NB4 (cell line): ENCODE data around the gene KCNQ1.

Experiments used
- POLR2A ChIP-seq: IDR thresholded peaks from 2 replicates; pipeline ENCODE4 v1.6.1; 2011; ENCODE audit warnings: mild to moderate bottlenecking; ENCODE audit not compliant: insufficient read length; ENCODE audit errors: extremely low read depth
- TF ChIP-seq, protein P1 (sequence below): IDR thresholded peaks from one replicate; pipeline ENCODE4 v1.5.1; 2012; ENCODE audit warnings: low read depth, low read length
- TF ChIP-seq, protein P2 (sequence below): IDR thresholded peaks from 2 replicates; pipeline ENCODE4 v1.6.1; 2011; ENCODE audit warnings: low read depth, low read length

DNA sequence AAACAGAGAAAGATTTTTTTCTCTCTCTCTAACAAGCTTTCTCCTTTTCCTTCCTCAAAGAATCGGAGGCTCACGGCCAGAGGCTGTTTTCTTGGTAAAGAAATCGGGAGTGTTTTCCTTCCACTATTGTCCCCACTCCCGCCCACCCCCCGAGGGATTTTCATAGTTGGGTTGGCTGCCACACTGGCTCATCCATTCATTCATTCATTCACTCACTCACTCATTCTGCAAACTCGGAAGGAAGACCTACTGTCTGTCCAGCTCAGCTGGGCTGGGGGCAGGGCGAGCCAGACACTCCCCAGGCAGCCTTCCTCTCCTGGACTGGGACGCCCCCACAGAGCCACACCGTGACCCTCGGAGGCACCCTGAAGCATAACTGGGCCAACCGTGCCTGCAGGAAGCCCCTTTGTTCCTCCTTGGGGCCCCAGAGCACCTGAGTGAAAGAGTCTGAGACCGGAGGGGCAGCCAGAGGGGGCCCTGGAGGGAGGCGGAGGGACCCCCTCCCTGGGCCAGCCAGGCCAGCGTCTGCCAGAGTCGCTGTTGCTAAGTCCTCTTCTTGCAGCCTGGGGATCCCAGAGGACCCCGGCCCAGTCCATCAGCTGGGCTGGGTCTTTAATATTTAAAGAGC lies 423.8 kb downstream of the KCNQ1 start:
- TF ChIP-seq, protein P1, sequence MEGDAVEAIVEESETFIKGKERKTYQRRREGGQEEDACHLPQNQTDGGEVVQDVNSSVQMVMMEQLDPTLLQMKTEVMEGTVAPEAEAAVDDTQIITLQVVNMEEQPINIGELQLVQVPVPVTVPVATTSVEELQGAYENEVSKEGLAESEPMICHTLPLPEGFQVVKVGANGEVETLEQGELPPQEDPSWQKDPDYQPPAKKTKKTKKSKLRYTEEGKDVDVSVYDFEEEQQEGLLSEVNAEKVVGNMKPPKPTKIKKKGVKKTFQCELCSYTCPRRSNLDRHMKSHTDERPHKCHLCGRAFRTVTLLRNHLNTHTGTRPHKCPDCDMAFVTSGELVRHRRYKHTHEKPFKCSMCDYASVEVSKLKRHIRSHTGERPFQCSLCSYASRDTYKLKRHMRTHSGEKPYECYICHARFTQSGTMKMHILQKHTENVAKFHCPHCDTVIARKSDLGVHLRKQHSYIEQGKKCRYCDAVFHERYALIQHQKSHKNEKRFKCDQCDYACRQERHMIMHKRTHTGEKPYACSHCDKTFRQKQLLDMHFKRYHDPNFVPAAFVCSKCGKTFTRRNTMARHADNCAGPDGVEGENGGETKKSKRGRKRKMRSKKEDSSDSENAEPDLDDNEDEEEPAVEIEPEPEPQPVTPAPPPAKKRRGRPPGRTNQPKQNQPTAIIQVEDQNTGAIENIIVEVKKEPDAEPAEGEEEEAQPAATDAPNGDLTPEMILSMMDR = no peak
- TF ChIP-seq POLR2A = no peak
- TF ChIP-seq, protein P2, sequence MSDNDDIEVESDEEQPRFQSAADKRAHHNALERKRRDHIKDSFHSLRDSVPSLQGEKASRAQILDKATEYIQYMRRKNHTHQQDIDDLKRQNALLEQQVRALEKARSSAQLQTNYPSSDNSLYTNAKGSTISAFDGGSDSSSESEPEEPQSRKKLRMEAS = no peak
